NCI-H1694 (cell line): ENCODE results near the gene PAX5.
A peak's percentile ranks its signal among the peaks of the same experiment; 100 is the strongest.

Source experiments
- DNase-seq: peaks from one replicate; lab custom pipeline; 2025; lab: John Stamatoyannopoulos, UW

PAX5 gene

GRCh38 chr9:36987409-36987808, 46.7 kb downstream of the PAX5 start:
- no peak for DNase-seq

GRCh38 chr9:36986468-36987408, 47.3 kb downstream of the PAX5 start:
- DNase-seq = no peak

GRCh38 chr9:36985769-36986467, 48.1 kb downstream of the PAX5 start:
- DNase-seq = no peak

- no peak for DNase-seq
Observed at GRCh38 chr9:36985061-36985768, 48.9 kb downstream of the PAX5 start.

GRCh38 chr9:36980148-36980974, 53.7 kb downstream of the PAX5 start:
- peak; percentile 14 for DNase-seq

- DNase-seq = no peak
Observed at GRCh38 chr9:36976371-36977030, 57.6 kb downstream of the PAX5 start.

- no peak for DNase-seq
Observed at GRCh38 chr9:36974731-36975130, 59.3 kb downstream of the PAX5 start.

- no peak for DNase-seq
Observed at GRCh38 chr9:36971935-36972488, 62.1 kb downstream of the PAX5 start.

- DNase-seq = no peak
Observed at GRCh38 chr9:36970007-36970888, 63.8 kb downstream of the PAX5 start.

GRCh38 chr9:36969216-36969771, 64.8 kb downstream of the PAX5 start:
- no peak for DNase-seq

GRCh38 chr9:36968574-36969215, 65.4 kb downstream of the PAX5 start:
- no peak for DNase-seq

GRCh38 chr9:36967997-36968396, 66.1 kb downstream of the PAX5 start:
- DNase-seq = no peak

- no peak for DNase-seq
Observed at GRCh38 chr9:36966371-36967097, 67.5 kb downstream of the PAX5 start.

- DNase-seq = no peak
Observed at GRCh38 chr9:36964791-36965190, 69.3 kb downstream of the PAX5 start.

- no peak for DNase-seq
Observed at GRCh38 chr9:36963346-36963745, 70.7 kb downstream of the PAX5 start.

- no peak for DNase-seq
Observed at GRCh38 chr9:36962691-36963090, 71.4 kb downstream of the PAX5 start.

GRCh38 chr9:36961561-36962325, 72.3 kb downstream of the PAX5 start:
- DNase-seq = no peak
